ENCODE results near the gene AGK.

DNA sequence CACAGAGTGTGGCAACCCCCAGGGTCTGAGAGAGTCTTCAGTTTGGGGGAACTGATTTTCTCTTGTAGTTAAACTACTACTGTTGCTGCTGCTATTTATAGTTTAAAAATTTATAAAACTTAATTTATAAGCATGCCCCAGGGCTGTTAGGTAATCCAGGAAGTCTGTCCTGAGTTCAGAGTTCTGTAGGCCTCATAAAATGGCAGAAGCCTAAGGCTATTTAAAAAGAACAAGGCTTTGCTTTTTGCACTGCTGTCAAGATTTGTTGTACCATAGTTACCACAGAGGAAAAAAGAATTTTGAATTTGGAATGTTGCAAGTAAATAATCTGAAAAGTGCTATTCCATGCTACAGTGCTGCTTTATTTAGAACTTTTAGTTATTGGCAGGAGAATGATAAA, 66.1 kb downstream of the AGK start:
- TF ChIP-seq, protein P1, sequence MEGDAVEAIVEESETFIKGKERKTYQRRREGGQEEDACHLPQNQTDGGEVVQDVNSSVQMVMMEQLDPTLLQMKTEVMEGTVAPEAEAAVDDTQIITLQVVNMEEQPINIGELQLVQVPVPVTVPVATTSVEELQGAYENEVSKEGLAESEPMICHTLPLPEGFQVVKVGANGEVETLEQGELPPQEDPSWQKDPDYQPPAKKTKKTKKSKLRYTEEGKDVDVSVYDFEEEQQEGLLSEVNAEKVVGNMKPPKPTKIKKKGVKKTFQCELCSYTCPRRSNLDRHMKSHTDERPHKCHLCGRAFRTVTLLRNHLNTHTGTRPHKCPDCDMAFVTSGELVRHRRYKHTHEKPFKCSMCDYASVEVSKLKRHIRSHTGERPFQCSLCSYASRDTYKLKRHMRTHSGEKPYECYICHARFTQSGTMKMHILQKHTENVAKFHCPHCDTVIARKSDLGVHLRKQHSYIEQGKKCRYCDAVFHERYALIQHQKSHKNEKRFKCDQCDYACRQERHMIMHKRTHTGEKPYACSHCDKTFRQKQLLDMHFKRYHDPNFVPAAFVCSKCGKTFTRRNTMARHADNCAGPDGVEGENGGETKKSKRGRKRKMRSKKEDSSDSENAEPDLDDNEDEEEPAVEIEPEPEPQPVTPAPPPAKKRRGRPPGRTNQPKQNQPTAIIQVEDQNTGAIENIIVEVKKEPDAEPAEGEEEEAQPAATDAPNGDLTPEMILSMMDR (IDR thresholded peaks at IDR 0.05): no peak
- no peak for TF ChIP-seq SIN3A (IDR thresholded peaks at IDR 0.05; ENCODE audit: borderline replicate concordance, insufficient read depth, low read depth, low read length)
- no peak for TF ChIP-seq POLR2AphosphoS5 (IDR thresholded peaks at IDR 0.05; ENCODE audit: low read depth, low read length)

Data from Panc1 (cell line).